DMS153 (cell line): ENCODE data around the gene C4orf54.

Source experiments
- DNase-seq: peaks from one replicate; lab custom pipeline; 2025; lab: John Stamatoyannopoulos, UW

C4orf54 gene

GRCh38 chr4:99622341-99622740, 35.3 kb downstream of the C4orf54 start:
- no peak for DNase-seq

GRCh38 chr4:99617374-99617773, 40.3 kb downstream of the C4orf54 start:
- no peak for DNase-seq

- DNase-seq = no peak
Observed at GRCh38 chr4:99615170-99615820, 42.3 kb downstream of the C4orf54 start.

DNA sequence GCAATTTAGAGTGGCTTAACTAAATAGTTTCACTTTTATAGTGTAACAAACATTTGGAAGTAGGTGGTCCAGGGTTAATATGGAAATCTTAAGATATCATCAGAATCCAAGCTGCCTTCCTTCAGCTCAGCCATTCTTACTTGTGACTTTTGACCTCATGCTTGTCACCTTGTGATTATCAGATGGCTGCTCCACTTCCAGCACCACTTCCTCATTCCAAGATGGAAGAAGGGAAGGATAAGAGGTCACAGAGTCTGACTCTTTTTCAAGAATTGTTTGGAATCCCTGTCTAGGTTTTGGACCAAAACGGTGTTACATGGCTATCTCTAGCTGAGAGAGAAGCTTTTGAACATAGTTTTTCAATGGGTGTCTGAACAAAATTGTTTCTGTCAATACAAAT, 43.1 kb downstream of the C4orf54 start:
- no peak for DNase-seq

DNA sequence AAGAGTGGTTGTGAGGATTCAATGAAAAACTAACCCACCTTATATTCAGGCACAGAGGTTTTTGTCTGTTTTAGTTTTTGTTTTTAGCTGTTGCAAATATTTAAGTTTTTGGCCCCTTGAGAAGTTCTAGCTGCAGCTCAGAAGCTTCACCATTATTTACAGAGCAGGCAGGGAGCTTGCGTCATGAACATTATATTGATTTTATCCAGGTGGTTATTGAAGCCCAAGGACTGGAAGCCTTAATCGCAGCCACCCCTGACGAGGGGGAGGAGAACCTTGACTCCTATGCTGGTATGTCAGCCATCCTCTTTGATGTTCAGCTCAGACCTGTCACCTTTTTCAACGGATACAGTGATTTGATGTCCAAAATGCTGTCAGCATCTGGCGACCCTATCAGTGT, 44.9 kb downstream of the C4orf54 start:
- no peak for DNase-seq

- DNase-seq = no peak
Observed at GRCh38 chr4:99612281-99612680, 45.3 kb downstream of the C4orf54 start.

GRCh38 chr4:99610605-99611175, 46.9 kb downstream of the C4orf54 start:
- DNase-seq = no peak

GRCh38 chr4:99608417-99608816, 49.2 kb downstream of the C4orf54 start:
- DNase-seq = no peak
